NCI-H1694 treated with DMSO at 0.1 percent for 48 hours (cell line): ENCODE data around the gene TMED9.
A peak's percentile ranks its signal among the peaks of the same experiment; 100 is the strongest.
"Not testable (repeated sequence)": the region's sequence is repeated elsewhere in the genome, so short reads cannot be mapped to it uniquely, and the experiment has no call there.

Experiments used
- DNase-seq: peaks from one replicate; lab custom pipeline; 2025; lab: John Stamatoyannopoulos, UW

TMED9 gene

GRCh38 chr5:177592010-177592834, at the start of gene TMED9:
Gene TMED9 (plus strand): TSS chr5:177592203. CDS start chr5:177592215, 12 bp downstream.
- peak; percentile 64 for DNase-seq

DNA sequence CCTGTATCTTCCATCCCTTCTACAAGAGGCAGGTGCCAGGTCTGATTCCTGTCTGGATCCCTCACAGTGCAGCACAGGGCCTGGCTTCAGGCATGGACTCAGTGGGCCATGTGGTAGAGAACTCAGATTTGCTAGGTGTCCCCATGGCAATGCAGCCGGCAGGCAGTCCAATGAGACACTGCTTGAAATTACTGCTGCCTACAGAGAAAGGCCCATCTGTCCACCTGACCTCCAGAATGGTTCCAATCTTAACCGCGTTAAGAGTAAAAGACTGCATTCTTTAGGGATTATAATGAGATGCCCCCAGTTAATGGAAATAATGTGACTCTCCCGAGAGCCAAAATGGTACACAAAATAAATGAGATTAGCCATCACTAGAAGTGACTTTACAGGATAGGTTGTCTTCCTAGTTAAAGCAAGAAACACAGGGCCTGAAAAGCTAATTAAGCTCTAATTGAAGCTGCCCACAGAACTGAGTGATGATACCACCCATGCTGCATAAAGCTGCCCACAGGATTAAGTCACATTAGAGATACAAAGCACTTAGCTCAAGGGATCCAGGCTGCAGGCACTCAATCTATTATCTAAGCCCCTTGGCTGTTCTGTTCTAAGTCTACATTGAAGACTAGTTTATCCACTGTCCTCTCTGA, 49.1 kb upstream of the TMED9 start:
- no peak for DNase-seq

- DNase-seq, result no peak
Measured at GRCh38 chr5:177545487-177546257, 46.3 kb upstream of the TMED9 start.

DNA sequence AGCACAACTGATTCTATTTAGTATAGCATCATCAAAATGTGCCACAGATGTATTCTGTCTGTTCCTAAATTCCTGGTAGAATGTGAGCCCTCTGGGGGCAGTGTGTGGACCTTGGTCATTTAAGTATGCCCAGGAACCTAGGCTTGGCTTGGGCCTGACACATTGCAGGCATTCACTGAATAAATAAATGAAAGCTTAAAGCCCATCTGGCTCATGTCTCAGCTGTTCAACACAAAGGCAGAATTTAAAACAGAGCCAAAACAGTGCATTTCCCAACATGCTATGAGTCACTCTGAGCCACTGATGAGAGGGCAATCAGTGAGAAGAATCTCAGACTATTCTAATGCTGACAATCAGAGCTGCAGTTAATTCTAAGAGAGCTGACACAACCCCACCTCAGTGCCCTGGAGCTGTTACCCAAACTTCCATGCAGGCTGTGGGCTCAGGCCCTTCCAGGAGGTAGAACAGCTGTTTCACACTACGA, 45.7 kb upstream of the TMED9 start:
- peak; percentile 46 for DNase-seq

DNA sequence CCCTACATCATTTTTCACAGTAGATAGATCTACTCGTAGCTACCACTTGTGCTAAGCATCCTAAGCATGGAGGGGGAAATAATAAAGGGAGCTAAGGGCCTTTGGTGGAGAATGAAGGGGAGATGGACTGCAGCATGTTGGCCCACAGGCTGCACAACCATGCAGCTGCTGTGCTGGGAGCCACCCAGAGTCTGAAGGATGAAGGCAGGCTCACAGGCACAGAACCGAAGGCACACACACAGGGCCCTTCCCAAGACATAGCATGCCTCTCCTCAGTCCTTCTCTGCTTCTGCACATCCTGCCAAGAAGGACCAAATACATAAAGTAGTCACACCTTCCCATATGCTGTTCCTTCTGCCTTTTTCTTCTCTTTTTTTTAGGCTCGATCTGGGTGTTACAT, 44.3 kb upstream of the TMED9 start:
- no peak for DNase-seq

- no peak for DNase-seq
Measured at GRCh38 chr5:177548495-177548894, 43.5 kb upstream of the TMED9 start.

- DNase-seq, result no peak
Measured at GRCh38 chr5:177550122-177550521, 41.9 kb upstream of the TMED9 start.

DNA sequence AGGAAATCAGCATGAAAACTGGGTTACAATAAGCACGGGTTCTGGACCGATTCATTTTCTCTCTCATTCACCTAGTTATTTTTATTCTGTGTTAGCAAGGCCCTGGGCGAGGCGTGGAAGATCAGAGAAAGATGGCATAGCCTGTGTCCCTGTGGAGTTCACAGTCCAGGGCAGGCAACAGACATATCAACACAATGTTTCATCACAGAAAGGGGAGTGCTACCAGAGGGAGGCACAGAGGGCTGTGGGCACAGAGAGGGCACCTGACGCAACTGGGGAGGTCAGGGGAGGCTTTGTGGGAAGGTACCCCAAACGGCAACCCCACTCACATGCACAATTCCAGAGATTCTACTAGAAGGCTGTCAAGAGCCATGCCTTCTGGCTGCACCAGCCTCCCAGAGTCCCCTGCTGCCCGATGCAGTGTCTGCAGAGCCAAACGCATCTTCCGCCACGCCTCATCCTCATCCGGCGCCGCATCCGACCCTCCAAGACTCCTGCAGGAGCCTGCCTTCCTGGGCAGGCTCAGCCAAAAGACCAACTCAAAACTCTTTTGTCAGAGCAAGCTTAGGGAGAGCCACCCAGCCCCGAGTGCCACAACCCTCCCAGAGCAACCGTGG, 39.1 kb upstream of the TMED9 start:
- no peak for DNase-seq

DNA sequence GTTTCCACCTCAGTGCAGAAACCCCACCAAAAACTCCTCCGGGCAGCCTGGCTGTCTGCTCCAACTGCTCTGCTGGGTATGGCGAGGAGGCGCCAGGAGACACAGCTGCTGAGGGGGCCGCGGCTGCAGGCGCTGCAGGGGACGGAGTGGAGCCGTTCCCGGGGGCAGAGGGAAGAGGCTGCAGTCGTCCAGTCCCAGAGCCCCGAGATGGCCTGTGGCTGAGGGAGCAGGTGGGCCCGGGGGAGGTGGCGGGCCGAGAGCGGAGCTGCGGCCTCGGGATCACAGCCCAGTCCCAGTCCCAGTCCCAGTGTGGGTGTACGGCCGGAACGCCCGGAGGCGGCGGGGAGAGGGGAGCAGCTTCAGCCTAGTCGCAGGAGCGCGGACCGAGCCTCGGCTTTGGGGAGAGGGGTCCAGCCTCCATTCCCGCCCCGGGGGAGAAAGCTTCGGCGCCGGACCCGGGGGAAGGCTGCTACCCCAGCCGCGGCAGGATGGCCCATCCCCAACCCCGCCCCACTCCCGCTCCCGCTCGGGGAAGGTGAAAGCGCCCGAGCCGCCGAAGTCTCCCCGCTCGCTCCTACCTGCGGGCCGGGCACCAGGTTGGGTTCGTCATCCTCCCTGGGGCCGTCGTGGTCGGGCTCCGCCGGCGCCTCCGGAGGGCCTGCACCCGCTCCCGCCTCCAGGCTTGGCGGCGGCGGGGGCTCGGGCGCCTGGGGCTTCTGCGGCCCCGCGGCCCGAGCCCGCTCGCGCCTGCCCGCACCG, 38.2 kb upstream of the TMED9 start:
- DNase-seq, result no peak

- DNase-seq, result peak; percentile 72
Measured at GRCh38 chr5:177554474-177555111, 37.4 kb upstream of the TMED9 start, which contains the start of gene FAM193B. Gene FAM193B (minus strand): TSS chr5:177554563. CDS start chr5:177554458, 105 bp downstream.

DNA sequence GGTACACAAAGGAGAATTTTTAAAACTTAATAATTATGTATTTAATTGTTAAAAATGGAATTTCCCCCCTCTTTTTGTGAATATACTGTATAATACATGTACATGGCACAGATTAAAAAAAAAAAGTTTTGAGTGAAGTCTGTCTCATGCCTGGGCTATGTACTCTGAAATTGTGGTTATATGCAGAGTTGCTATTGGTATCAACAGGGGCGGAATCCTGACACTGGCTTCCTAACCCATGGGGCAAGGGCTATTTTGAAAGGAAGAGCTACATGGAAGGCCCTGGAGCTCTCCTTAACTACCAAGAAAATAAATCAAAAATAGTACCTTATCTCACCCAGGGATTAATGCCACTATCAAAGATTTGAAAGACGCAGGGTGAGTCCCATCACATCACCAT, 36.8 kb upstream of the TMED9 start:
- no peak for DNase-seq

- DNase-seq, result no peak
Measured at GRCh38 chr5:177555665-177556064, 36.3 kb upstream of the TMED9 start.

DNA sequence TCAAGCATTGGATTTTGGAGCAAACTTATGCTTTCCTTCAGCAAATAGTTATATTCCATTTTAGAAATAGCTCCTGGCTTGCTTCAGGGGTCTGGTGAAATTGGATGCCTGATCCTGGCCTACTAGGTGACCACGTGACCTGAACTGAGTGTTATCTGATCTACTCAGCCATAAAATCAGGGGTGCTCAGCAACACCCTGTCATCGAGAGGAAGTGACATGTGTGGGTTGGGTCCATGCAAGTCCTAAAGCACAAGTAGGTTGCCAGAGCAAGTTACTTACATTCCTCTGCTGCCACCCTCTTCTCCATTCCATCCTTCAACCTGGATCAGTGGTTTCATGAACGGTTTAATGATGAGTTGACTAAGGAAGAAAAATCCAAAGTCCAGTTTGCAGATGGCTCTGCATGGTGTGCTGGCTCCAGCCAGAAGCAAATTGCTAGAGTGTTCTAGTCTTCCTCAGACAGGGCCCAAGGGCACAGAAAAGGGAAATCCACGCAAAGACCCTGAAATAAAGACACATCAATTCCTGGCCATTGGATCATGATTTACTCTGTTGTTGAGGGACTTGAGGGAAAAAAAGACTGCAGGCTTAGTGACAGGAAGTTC, 34.9 kb upstream of the TMED9 start:
- DNase-seq, result no peak

- DNase-seq, result no peak
Measured at GRCh38 chr5:177557796-177558195, 34.2 kb upstream of the TMED9 start.

GRCh38 chr5:177559446-177559941, 32.5 kb upstream of the TMED9 start:
- DNase-seq, result not testable (repeated sequence)

DNA sequence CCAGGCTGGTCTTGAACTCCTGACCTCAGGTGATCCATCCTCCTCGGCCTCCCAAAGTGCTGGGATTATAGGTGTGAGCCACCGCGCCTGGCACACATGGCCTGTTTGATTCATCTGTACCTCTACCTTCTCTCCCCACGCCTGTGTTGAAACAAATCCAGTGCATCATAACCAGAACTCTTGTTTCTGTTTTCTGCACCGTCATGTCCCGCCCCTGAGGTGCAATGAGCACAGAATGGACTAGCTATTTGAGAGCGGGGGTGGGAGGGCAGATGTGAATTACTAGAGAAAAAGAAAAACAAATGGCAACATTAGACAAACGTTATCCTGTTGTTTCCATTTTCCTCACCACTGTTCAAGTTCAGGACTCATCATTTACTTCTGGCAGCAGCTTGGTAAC, 27.0 kb upstream of the TMED9 start:
- DNase-seq, result no peak

DNA sequence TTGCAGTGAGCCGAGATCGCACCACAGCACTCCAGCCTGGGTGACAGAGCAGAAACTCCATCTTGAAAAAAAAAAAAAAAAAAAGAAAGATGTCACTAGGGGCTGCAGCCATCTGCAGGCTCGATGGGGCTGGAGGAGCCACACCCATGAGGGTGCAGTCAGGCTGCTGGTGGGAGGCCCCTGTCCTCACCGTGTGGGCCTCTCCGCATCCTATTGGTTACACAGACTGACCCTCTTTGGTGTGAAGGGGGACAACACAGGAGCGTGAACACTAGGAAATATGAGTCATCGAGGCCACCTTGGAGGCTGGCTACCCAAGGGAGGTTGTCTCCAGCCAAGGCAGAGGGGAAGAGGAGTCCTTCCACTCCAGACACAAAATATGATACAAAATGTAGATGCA, 23.7 kb upstream of the TMED9 start:
- no peak for DNase-seq

DNA sequence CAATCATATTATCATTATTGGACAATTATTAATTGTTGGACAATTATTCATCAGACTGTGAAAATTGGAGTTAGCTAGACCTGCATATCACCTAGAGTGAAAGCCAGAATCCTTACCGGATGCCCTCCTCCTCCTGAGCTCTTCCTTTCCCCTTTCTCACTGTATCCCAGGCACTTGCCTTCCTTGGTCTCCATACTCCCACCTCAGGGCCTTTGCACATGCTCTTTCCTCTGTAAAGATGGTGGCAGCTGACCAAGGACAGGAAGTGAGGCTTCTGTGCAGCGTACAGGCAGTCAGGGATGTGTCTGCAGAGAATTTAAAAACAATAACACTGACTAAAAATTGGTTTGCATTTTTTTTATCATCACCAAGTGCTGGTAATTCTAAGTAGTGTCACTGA, 22.1 kb upstream of the TMED9 start:
- DNase-seq, result no peak

GRCh38 chr5:177575488-177575887, 16.5 kb upstream of the TMED9 start:
- DNase-seq, result no peak

DNA sequence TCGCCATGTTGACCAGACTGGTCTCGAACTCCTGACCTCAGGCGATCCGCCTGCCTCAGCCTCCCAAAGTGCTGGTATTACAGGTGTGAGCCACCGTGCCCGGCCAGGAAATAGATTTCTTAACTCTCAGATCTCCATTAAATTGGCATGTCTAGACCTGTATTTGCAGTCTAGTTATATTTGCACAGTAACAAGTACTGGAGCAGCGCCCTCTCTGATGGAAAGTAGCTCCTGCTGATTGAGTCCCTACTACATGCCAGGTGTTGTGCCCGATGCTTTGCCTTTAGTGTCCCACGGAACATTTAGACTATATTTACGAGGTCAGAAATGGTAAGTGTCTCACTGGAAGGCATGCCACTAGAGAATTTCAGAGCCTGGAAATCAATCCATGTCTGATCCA, 15.8 kb upstream of the TMED9 start:
- DNase-seq, result no peak
